Stimulated activated CD4-positive, alpha-beta T cell treated with anti-CD3 and anti-CD28 coated beads, TNF-alpha, amount 100 ng/mL, for 48 hours (primary cell): ENCODE results near the gene SOS2.
A peak's percentile ranks its signal among the peaks of the same experiment; 100 is the strongest.

Experiments used
- DNase-seq, 3 donors: peaks; one replicate each; pipeline ENCODE4 v3.0.0-alpha.2; 2020; ENCODE audit warnings: low read depth in 3 of 3

The SOS2 gene

DNA sequence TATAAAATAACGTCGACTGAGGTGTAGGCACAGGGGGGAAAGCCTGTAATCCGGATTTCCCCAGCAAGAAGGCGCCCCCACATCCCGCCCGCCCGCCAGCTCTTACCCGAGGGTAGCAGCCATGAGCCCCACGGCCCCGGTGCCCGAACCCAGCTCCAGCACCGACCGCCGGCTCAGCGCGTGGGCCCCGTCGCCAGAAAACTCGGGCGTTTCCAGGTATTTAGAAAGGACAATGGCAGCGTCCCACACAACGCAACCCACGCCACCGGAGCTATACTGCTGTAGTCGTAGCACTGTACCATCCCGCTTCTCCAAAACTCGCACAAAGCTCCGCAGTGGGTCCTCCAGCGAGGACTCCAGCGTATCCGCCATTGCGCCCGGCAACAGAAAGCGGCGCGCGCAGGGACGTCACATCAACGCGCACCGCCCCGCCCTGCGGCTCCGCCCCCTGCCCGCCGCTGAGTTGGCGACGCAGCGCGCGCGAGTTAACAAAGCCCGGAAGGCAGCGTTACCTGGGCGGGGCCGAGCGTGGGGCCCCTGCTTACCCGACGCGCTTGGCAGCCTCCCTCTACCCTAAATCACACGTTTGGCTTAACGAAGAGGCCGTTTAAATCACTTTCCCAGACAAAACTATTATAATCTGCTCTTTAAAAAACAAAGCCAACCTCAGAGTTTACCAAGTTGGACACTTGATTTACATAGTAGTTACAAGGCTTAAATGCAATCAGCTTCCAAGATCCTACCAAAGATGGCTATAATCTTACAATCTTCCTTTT, 115.0 kb downstream of the SOS2 start, which contains the start of gene VCPKMT:
Gene VCPKMT, minus strand, starts transcription at position 392 of the 776 bp plus-strand sequence. Its CDS starts 20 bp downstream, at position 372.
- peak; percentile 89 to 97 (median 91) for DNase-seq

GRCh38 chr14:50113381-50114035, 117.9 kb downstream of the SOS2 start:
- no peak for DNase-seq

GRCh38 chr14:50110323-50111037, 120.9 kb downstream of the SOS2 start:
- no peak for DNase-seq

DNA sequence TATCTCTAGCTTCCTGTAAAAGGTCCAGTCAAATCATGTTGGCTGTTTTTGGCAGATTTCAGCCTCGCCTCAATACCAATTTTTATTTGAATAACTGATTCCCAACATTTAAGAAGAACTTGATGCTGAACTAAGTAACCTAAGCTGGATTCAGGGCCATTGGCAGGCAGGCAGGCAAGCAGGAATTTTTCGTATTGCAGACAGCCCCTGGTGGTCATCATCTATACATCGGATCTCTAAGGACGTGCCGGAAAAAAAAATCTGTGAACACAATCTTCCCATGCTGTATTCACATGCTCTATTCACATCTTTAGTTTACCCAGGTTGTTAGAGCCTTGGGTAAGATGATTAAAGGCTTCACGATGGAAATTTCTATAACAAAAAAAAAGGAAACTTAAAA, 122.0 kb downstream of the SOS2 start:
- DNase-seq: no peak

DNA sequence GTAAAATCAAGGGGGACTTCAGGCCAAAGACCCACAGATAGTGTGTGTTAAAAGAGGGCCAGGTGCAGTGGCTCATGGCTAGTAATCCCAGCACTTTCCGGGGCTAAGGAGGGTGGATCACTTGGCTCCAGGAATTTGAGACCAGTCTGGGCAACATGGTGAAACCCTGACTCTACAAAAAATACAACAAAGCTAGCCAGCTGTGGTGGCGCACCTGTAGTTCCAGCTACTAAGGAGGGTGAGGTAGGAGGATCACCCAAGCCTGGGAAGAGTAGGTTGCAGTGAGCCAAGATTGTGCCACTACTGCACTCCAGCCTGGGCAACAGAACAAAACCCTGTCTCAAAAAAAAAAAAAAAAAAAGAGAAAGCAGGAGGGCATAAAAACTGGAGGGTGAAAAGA, 123.5 kb downstream of the SOS2 start:
- no peak for DNase-seq

DNA sequence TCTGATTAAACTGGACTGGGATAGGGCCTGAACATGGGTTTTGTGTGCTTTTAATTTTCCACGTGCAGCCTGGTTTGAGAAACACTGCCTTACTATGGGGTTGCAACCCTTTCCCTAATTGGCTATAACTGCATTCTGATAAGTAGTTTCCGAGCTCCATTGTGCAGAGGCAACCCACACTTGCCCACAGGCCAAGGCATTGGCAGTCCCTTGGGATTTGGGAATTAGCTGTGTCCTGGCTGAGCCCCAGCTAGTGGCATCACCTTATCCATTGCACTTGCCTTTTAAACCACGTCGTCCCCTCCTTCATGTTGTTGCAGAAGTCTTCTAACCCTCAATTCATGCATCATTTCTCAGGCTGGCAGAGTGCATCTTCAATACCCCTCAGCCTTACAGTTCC, 125.2 kb downstream of the SOS2 start:
- no peak for DNase-seq

- DNase-seq: no peak
These were observed 127.8 kb downstream of the SOS2 start for GRCh38 chr14:50103558-50103957.

DNA sequence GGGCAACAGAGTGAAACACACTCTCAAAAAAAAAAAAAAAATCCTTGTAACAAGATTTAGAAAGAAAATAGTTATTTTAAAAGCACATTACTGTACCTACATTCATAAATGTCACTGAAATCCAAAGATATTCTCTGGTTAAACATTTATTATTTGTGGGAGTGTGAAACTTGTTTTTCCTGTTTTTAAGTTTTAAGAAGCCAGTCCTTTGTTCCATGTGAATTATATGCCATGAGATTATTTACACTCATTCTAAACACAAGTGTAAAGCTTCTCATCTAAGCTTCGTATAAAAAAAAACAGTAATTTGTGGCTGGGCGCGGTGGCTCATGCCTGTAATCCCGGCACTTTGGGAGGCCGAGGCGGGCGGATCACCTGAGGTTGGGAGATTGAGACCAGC, 130.0 kb downstream of the SOS2 start:
- no peak for DNase-seq

DNA sequence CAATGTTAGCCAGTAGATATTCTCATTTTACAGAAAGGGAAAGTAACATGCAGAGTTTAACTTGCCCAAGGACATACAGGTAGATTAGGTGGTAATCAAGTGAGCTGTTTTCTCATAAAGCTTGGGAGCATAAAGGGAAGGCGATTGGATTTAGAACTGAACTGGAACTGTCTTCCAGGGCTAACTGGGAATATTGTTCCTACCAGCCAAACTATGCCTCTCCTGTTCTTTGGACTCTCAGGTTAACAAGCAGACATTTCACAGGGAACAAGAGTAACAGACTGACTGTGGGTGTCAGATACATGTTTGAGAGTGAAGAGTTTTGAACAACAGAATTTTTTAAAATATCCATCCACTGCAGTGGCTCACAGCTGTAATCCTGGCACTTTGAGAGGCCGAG, 130.6 kb downstream of the SOS2 start:
- DNase-seq: no peak

- no peak for DNase-seq
These were observed 132.0 kb downstream of the SOS2 start for GRCh38 chr14:50099335-50099734.

DNA sequence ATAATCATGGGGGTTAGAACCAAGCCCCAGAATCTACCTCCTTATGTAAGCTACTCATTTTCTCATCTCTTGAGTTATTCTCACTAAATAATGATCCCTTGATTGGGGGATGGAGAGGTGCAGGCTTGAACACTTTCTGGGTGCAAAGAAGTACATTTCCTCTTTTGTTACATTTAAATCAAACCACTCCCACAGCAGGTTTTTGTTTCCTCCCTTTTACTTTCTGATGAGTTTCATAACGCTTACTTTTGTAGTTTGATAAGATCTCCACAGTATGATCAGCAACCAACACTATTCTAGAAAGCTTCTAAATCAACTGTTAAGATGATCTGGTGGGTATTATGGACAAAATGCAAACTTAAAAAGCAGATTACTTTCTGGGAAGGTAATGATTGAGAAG, 135.5 kb downstream of the SOS2 start:
- DNase-seq: no peak

GRCh38 chr14:50094056-50094755, 137.2 kb downstream of the SOS2 start:
- no peak for DNase-seq

DNA sequence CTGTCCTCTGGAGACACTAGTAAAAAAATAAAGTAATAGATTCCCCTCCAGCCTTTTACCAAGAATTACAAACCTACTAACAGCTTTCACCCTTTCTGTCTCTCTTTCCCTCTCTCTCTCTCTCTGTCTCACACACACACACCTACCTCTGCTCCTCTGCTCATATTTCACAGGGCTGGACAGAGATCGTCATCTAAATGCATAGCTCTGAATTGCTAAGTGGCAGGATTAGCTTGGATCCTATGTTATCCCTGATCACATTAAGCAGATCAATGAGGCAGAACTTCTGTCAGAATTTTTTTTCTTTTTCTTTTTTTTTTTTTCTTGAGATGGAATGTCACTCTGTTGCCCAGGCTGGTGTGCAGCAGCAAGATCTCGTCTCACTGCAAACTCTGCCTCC, 137.9 kb downstream of the SOS2 start:
- DNase-seq: no peak

DNA sequence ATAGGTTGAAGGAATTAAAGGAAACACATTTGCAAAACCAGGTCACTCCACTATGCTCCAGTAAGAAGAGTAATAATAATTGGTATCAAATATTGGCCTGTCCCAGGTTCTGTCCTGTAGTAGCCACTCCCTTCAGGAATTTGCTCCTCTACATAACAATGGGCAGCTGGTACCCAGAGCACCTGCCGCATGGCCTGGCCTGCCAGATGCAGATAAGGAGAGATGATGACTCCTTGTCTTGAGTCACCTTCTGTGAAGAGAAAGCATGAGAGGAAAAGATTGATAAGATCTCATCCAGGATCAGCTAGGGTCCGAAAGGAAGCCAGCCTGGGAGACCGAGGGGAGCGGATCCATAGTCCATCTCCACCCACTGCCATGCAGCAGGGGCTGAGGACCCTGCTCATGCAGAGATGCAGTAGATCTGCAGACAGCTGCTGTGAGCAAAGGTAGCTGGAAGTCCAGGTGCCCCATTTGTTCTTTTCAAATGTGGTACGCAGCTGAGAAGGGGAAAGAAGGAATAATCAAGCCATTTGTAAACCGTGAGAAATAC, 139.3 kb downstream of the SOS2 start:
- no peak for DNase-seq

GRCh38 chr14:50091240-50091913, 140.0 kb downstream of the SOS2 start:
- DNase-seq: no peak

- DNase-seq: no peak
These were observed 142.2 kb downstream of the SOS2 start for GRCh38 chr14:50089208-50089607.

GRCh38 chr14:50088731-50089130, 142.6 kb downstream of the SOS2 start:
- no peak for DNase-seq

- DNase-seq: no peak
These were observed 143.3 kb downstream of the SOS2 start for GRCh38 chr14:50088117-50088515.

- no peak for DNase-seq
These were observed 143.8 kb downstream of the SOS2 start for GRCh38 chr14:50087341-50088116.

- no peak for DNase-seq
These were observed 145.1 kb downstream of the SOS2 start for GRCh38 chr14:50086321-50086711.
